Measurements from ENCODE around the gene ETV5.

Gene ETV5

DNA sequence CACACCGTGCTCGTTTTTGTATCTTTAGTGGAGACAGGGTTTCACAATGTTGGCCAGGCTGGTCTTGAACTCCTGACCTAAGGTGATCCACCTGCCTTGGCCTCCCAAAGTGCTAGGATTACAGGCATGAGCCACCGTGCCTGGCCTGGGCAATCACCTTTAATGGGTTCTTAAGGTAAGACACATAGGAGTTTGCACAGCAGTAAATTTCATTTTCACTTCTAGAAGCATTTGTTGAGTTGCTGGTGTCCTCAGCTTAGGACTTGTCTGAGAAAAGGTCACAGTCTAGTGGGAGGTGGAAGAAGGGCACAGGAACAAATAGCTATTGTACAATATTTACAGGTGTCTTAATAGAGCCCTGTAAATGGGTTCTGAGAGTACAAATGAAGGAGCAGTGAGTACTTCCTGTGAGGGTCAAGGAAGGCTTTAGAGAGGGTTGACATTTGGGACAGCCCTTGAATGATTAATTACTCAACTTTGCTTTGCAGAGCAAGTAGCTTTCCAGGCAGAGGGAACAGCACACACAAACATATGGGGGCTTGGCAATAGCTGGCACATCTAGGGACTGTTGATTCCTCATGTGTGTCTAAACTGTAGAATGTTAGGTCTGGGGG is 8.7 kb upstream of the ETV5 start:
- TF ChIP-seq ISL1 (CRISPR knock-in tag; IDR thresholded peaks at IDR 0.05), result no peak
- TF ChIP-seq, protein P1, sequence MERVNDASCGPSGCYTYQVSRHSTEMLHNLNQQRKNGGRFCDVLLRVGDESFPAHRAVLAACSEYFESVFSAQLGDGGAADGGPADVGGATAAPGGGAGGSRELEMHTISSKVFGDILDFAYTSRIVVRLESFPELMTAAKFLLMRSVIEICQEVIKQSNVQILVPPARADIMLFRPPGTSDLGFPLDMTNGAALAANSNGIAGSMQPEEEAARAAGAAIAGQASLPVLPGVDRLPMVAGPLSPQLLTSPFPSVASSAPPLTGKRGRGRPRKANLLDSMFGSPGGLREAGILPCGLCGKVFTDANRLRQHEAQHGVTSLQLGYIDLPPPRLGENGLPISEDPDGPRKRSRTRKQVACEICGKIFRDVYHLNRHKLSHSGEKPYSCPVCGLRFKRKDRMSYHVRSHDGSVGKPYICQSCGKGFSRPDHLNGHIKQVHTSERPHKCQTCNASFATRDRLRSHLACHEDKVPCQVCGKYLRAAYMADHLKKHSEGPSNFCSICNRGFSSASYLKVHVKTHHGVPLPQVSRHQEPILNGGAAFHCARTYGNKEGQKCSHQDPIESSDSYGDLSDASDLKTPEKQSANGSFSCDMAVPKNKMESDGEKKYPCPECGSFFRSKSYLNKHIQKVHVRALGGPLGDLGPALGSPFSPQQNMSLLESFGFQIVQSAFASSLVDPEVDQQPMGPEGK (CRISPR knock-in tag; IDR thresholded peaks at IDR 0.05; ENCODE audit: borderline replicate concordance), result no peak
- TF ChIP-seq ZFP3 (CRISPR knock-in tag; IDR thresholded peaks at IDR 0.05), result no peak
- TF ChIP-seq ZC3H10 (CRISPR knock-in tag; IDR thresholded peaks at IDR 0.05), result no peak
- no peak for TF ChIP-seq ZFP30 (CRISPR knock-in tag; IDR thresholded peaks at IDR 0.05)
- no peak for TF ChIP-seq ESRRG (CRISPR knock-in tag; IDR thresholded peaks at IDR 0.05)
- no peak for TF ChIP-seq PPARA (CRISPR knock-in tag; IDR thresholded peaks at IDR 0.05; ENCODE audit: borderline replicate concordance)
- ATAC-seq, result no peak

- ATAC-seq, result no peak
- TF ChIP-seq ISL1 (CRISPR knock-in tag; IDR thresholded peaks at IDR 0.05) (no peak), ZNF565 (CRISPR knock-in tag; conservative IDR thresholded peaks at IDR 0.05; ENCODE audit: low read depth) (no peak), ZC3H10 (CRISPR knock-in tag; IDR thresholded peaks at IDR 0.05) (no peak), TOX (CRISPR knock-in tag; IDR thresholded peaks at IDR 0.05; ENCODE audit: borderline replicate concordance) (no peak), TCF4 (CRISPR knock-in tag; IDR thresholded peaks at IDR 0.05; ENCODE audit: borderline replicate concordance) (no peak), RARB (CRISPR knock-in tag; IDR thresholded peaks at IDR 0.05) (no peak), CREB5 (CRISPR knock-in tag; IDR thresholded peaks at IDR 0.05; ENCODE audit: low read depth) (no peak), CSDC2 (CRISPR knock-in tag; IDR thresholded peaks at IDR 0.05) (no peak), ZFP3 (CRISPR knock-in tag; IDR thresholded peaks at IDR 0.05) (no peak)
- TF ChIP-seq, protein P2, sequence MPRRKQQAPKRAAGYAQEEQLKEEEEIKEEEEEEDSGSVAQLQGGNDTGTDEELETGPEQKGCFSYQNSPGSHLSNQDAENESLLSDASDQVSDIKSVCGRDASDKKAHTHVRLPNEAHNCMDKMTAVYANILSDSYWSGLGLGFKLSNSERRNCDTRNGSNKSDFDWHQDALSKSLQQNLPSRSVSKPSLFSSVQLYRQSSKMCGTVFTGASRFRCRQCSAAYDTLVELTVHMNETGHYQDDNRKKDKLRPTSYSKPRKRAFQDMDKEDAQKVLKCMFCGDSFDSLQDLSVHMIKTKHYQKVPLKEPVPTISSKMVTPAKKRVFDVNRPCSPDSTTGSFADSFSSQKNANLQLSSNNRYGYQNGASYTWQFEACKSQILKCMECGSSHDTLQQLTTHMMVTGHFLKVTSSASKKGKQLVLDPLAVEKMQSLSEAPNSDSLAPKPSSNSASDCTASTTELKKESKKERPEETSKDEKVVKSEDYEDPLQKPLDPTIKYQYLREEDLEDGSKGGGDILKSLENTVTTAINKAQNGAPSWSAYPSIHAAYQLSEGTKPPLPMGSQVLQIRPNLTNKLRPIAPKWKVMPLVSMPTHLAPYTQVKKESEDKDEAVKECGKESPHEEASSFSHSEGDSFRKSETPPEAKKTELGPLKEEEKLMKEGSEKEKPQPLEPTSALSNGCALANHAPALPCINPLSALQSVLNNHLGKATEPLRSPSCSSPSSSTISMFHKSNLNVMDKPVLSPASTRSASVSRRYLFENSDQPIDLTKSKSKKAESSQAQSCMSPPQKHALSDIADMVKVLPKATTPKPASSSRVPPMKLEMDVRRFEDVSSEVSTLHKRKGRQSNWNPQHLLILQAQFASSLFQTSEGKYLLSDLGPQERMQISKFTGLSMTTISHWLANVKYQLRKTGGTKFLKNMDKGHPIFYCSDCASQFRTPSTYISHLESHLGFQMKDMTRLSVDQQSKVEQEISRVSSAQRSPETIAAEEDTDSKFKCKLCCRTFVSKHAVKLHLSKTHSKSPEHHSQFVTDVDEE (CRISPR knock-in tag; IDR thresholded peaks at IDR 0.05), result no peak
Observed at GRCh38 chr3:186115239-186115996, 6.5 kb upstream of the ETV5 start.

DNA sequence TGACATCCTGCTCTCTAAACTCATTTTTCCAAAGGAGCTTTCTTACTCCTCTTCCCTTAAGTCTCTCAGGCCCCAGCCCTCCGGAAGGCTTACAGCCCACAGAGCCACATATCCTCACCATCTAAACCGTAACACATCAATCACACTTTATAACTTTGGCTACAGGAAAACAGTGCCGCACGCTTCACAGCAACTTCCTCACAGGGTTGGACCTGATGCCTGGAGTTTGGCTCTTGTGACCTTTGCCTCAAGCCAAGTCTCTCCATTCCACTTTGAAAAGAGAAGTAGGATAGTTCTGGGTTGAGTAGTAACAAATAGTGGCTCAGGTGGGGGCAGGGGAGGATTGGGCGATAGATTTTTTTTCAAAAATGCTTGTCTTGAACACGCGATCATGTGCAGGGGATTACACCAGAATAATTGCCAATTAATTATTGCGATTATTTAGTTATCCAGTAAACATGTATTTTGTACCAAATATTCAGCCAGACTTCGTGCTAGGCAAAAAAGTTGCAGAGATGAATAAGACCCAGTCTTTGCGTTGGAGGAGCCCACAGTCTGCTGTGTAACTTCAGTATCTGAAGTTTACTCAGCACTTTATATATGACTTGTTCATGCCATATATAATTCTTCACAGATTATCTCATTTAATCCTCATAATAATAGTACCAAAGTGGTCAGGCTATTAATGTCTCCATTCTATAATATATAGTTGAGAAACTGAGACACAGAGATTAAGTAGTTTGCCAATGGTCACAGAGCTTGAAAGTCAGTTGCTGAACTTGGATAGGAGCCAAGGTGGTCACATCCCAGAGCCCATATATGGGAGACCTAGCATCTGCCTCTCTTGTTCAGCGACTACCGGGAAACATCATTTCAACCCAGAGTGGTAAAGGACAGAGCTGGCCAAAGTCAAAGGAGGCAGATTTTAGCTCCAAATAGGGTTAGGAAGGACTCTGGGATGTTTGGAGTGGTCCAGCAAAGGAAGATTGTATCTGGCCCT is 2.4 kb upstream of the ETV5 start:
- TF ChIP-seq TCF4 (CRISPR knock-in tag; IDR thresholded peaks at IDR 0.05; ENCODE audit: borderline replicate concordance), result no peak
- no peak for TF ChIP-seq ZNF565 (CRISPR knock-in tag; conservative IDR thresholded peaks at IDR 0.05; ENCODE audit: low read depth)
- TF ChIP-seq ZFP3 (CRISPR knock-in tag; IDR thresholded peaks at IDR 0.05), result no peak
- TF ChIP-seq, protein P3, sequence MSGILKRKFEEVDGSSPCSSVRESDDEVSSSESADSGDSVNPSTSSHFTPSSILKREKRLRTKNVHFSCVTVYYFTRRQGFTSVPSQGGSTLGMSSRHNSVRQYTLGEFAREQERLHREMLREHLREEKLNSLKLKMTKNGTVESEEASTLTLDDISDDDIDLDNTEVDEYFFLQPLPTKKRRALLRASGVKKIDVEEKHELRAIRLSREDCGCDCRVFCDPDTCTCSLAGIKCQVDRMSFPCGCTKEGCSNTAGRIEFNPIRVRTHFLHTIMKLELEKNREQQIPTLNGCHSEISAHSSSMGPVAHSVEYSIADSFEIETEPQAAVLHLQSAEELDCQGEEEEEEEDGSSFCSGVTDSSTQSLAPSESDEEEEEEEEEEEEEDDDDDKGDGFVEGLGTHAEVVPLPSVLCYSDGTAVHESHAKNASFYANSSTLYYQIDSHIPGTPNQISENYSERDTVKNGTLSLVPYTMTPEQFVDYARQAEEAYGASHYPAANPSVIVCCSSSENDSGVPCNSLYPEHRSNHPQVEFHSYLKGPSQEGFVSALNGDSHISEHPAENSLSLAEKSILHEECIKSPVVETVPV (CRISPR knock-in tag; IDR thresholded peaks at IDR 0.05), result no peak
- TF ChIP-seq OSR1 (CRISPR knock-in tag; IDR thresholded peaks at IDR 0.05), result no peak
- TF ChIP-seq SNAI2 (CRISPR knock-in tag; IDR thresholded peaks at IDR 0.05), result no peak
- TF ChIP-seq GLIS3 (CRISPR knock-in tag; IDR thresholded peaks at IDR 0.05), result no peak
- TF ChIP-seq ARNTL (CRISPR knock-in tag; IDR thresholded peaks at IDR 0.05; ENCODE audit: borderline replicate concordance, low read depth), result no peak
- TF ChIP-seq RARB (CRISPR knock-in tag; IDR thresholded peaks at IDR 0.05), result no peak
- no peak for TF ChIP-seq TOX (CRISPR knock-in tag; IDR thresholded peaks at IDR 0.05; ENCODE audit: borderline replicate concordance)
- no peak for TF ChIP-seq ISL1 (CRISPR knock-in tag; IDR thresholded peaks at IDR 0.05)
- TF ChIP-seq, protein P1 (CRISPR knock-in tag; IDR thresholded peaks at IDR 0.05; ENCODE audit: borderline replicate concordance), result no peak
- no peak for TF ChIP-seq ZNF70 (CRISPR knock-in tag; IDR thresholded peaks at IDR 0.05)
- TF ChIP-seq ZC3H10 (CRISPR knock-in tag; IDR thresholded peaks at IDR 0.05), result no peak
- TF ChIP-seq CSDC2 (CRISPR knock-in tag; IDR thresholded peaks at IDR 0.05), result no peak
- ATAC-seq, result no peak
